IPS-20b (cell line): Measurements from ENCODE around the gene TMEM97.

ENCODE experiments used
- H3K27ac ChIP-seq: one replicate; pipeline ENCODE4 v1.5.1; 2013; ENCODE audit warnings: low read length
- H3K27me3 ChIP-seq: 2 replicates; pipeline ENCODE4 v1.6.1; 2013; ENCODE audit warnings: mild to moderate bottlenecking, low read length, inconsistent platforms; ENCODE audit not compliant: insufficient read depth
- H3K36me3 ChIP-seq: 2 replicates; pipeline ENCODE4 v1.6.1; 2013; ENCODE audit warnings: low read depth, mild to moderate bottlenecking, inconsistent platforms, low read length, moderate library complexity; ENCODE audit not compliant: insufficient read depth
- H3K4me1 ChIP-seq: 2 replicates; pipeline ENCODE4 v1.6.1; 2013; ENCODE audit warnings: mild to moderate bottlenecking, control low read depth, inconsistent platforms, low read length, moderate library complexity; ENCODE audit not compliant: insufficient read depth
- H3K4me3 ChIP-seq: 2 replicates; pipeline ENCODE4 v1.5.1; 2013; ENCODE audit warnings: mild to moderate bottlenecking, low read length, inconsistent platforms
- H3K9ac ChIP-seq: 2 replicates; pipeline ENCODE4 v1.6.1; 2013; ENCODE audit warnings: low read depth, mild to moderate bottlenecking, inconsistent platforms, low read length, moderate library complexity
- H3K9me3 ChIP-seq: 2 replicates; pipeline ENCODE4 v1.6.1; 2013; ENCODE audit warnings: mild to moderate bottlenecking, low read depth, low read length, inconsistent platforms; ENCODE audit not compliant: insufficient read depth

TMEM97 gene

GRCh38 chr17:28341516-28341915 lies 22.5 kb downstream of the TMEM97 start:
- Histone ChIP-seq H3K36me3 (peaks cover 66% of the 10 kb centered on the region), H3K9ac (no peak overlapping the region), H3K4me3 (no peak overlapping the region)

DNA sequence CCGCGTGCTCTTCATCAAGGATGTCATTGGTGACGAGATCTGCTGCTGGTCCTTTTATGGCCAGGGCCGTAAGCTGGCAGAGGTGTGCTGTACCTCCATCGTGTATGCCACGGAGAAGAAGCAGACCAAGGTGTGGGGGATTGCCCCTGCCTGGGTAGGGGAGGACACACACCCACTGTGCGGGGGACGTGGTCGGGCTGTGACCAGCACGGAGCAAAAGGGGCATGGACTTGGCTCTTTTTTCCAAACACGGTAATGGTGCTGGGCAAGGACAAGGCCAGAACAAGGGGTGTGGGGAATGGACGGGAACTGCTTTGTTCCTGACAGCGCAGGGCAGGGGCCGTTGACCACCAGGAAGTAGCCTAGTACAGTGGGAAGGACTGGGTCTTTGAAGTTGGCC lies 23.3 kb downstream of the TMEM97 start:
- H3K27me3 ChIP-seq: no peaks in the 10 kb centered on the region
- no peak overlapping the region for H3K27ac ChIP-seq
- H3K9me3 ChIP-seq: no peaks in the 10 kb centered on the region
- H3K36me3 ChIP-seq: peaks cover 74% of the 10 kb centered on the region
- H3K4me3 ChIP-seq: no peak overlapping the region
- H3K9ac ChIP-seq: no peak overlapping the region
- H3K4me1 ChIP-seq: peaks cover 9% of the 10 kb centered on the region

More at GRCh38 chr17:28341516-28341915, 22.5 kb downstream of the TMEM97 start:
- Histone ChIP-seq H3K9me3 (no peaks in the 10 kb centered on the region), H3K27ac (no peak overlapping the region), H3K27me3 (no peaks in the 10 kb centered on the region), H3K4me1 (peaks cover 12% of the 10 kb centered on the region)

GRCh38 chr17:28343491-28343932 lies 24.5 kb downstream of the TMEM97 start:
- no peaks in the 10 kb centered on the region for H3K27me3 ChIP-seq
- no peak overlapping the region for H3K4me3 ChIP-seq
- peaks cover 86% of the 10 kb centered on the region for H3K36me3 ChIP-seq
- peaks cover 9% of the 10 kb centered on the region for H3K4me1 ChIP-seq
- H3K9me3 ChIP-seq: no peaks in the 10 kb centered on the region
- H3K9ac ChIP-seq: no peak overlapping the region
- no peak overlapping the region for H3K27ac ChIP-seq

- no peaks in the 10 kb centered on the region for H3K27me3 ChIP-seq
- H3K9ac ChIP-seq: no peak overlapping the region
- no peak overlapping the region for H3K27ac ChIP-seq
- no peaks in the 10 kb centered on the region for H3K9me3 ChIP-seq
- H3K4me3 ChIP-seq: no peak overlapping the region
- H3K4me1 ChIP-seq: peaks cover 9% of the 10 kb centered on the region
- H3K36me3 ChIP-seq: peaks cover 91% of the 10 kb centered on the region
Measured at GRCh38 chr17:28344011-28344410, 25.0 kb downstream of the TMEM97 start.

DNA sequence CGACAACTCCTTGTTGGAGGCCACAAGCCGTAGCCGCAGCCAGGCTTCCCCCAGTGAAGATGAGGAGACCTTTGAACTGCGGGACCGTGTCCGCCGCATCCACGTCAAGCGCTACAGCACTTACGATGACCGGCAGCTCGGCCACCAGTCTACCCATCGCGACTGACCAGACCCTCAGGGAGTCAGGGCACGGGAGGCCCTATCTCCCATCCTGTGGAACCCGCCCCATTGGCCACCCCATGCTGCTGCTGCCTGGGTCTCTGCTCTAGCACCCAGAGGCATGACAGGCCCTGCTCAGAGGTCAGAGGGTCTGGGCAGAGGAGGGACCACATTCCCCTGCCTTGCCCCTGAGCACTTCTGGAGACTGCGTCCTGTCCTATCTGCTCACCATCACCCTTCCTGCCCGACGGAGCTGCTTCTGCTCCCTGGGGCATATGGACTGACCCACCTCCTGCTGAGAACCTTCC lies 25.5 kb downstream of the TMEM97 start:
- H3K4me3 ChIP-seq: no peak overlapping the region
- no peaks in the 10 kb centered on the region for H3K27me3 ChIP-seq
- H3K9ac ChIP-seq: no peak overlapping the region
- H3K4me1 ChIP-seq: peaks cover 9% of the 10 kb centered on the region
- H3K36me3 ChIP-seq: peaks cover 92% of the 10 kb centered on the region
- no peaks in the 10 kb centered on the region for H3K9me3 ChIP-seq
- H3K27ac ChIP-seq: no peak overlapping the region

DNA sequence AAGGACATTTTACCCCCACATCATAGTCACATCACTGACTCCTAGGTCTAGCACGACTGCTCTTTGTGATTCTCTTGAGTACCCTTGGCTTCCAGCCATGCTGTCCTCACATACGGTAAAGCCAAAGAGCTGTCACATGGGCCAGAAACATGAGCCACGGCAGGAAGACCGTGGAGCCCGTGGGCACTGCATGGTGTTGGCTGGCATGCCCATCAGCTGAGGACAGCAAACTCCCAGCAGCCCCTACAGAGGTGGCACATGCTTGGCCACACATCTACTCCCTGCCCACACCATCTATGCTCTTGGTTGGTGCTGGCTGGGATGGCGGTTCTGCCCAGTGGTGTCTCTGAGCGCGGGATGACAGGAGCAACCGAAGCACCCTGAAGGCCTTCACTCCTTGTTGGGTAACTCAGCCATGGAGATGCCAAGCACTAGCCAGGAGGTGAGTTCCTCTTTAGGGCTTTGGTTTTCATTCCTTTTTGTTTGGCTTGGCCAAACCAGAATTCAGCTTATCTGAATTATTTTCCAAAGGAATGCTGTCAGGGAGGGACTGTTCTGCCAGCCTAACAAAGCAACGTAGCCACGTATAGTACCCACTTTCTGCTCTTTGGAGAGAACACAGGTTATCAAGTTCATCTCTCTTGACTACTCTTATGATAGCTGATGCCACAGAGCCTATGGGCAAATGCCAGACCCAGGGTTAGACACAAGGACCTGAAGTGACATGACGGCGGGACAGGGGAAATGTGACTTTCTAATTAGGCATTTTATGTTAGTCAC lies 26.6 kb downstream of the TMEM97 start:
- Histone ChIP-seq H3K27ac (no peak overlapping the region), H3K9me3 (no peaks in the 10 kb centered on the region), H3K4me1 (peaks cover 9% of the 10 kb centered on the region), H3K9ac (no peak overlapping the region), H3K4me3 (no peak overlapping the region), H3K27me3 (no peaks in the 10 kb centered on the region), H3K36me3 (peaks cover 97% of the 10 kb centered on the region)

DNA sequence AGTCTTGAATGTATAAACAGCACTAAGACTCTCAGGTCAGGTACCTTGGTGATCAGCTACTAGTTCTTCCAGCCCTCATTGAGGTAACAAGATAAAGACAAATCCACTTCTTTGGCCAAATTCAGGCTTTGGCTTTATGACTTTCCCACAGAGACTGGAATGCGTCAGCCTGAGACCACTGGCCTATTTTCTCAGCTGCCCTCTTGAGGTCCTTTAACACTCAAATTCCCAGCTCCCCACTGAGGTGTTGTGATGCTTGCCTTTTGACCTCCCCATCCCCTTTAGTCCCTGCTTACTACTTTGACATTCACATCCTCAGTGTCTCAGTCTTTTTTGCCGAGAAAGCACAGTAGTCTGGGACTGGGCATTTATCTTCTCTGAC lies 27.2 kb downstream of the TMEM97 start:
- Histone ChIP-seq H3K4me1 (peaks cover 9% of the 10 kb centered on the region), H3K27ac (no peak overlapping the region), H3K4me3 (no peak overlapping the region), H3K27me3 (no peaks in the 10 kb centered on the region), H3K9me3 (no peaks in the 10 kb centered on the region), H3K36me3 (peaks cover 97% of the 10 kb centered on the region), H3K9ac (no peak overlapping the region)

GRCh38 chr17:28346746-28347246 lies 27.8 kb downstream of the TMEM97 start:
- no peak overlapping the region for H3K27ac ChIP-seq

GRCh38 chr17:28347261-28347891 lies 28.4 kb downstream of the TMEM97 start:
- Histone ChIP-seq H3K27me3 (no peaks in the 10 kb centered on the region), H3K27ac (no peak overlapping the region), H3K9ac (no peak overlapping the region), H3K9me3 (no peaks in the 10 kb centered on the region), H3K4me1 (peaks cover 9% of the 10 kb centered on the region), H3K4me3 (no peak overlapping the region), H3K36me3 (peaks cover 96% of the 10 kb centered on the region)

More at GRCh38 chr17:28346746-28347246, 27.8 kb downstream of the TMEM97 start:
- H3K4me1 ChIP-seq: peaks cover 9% of the 10 kb centered on the region
- H3K36me3 ChIP-seq: peaks cover 97% of the 10 kb centered on the region
- H3K27me3 ChIP-seq: no peaks in the 10 kb centered on the region
- H3K9ac ChIP-seq: no peak overlapping the region
- no peak overlapping the region for H3K4me3 ChIP-seq
- H3K9me3 ChIP-seq: no peaks in the 10 kb centered on the region

- no peaks in the 10 kb centered on the region for H3K9me3 ChIP-seq
Measured at GRCh38 chr17:28348979-28349378, 30.0 kb downstream of the TMEM97 start.

GRCh38 chr17:28350271-28350670 lies 31.3 kb downstream of the TMEM97 start:
- no peak overlapping the region for H3K27ac ChIP-seq
- peaks cover 97% of the 10 kb centered on the region for H3K36me3 ChIP-seq
- H3K9me3 ChIP-seq: no peaks in the 10 kb centered on the region

More at GRCh38 chr17:28348979-28349378, 30.0 kb downstream of the TMEM97 start:
- Histone ChIP-seq H3K9ac (no peak overlapping the region), H3K4me1 (peaks cover 9% of the 10 kb centered on the region), H3K27ac (no peak overlapping the region), H3K36me3 (peaks cover 97% of the 10 kb centered on the region), H3K27me3 (no peaks in the 10 kb centered on the region), H3K4me3 (no peak overlapping the region)

More at GRCh38 chr17:28350271-28350670, 31.3 kb downstream of the TMEM97 start:
- Histone ChIP-seq H3K27me3 (no peaks in the 10 kb centered on the region), H3K4me1 (peaks cover 9% of the 10 kb centered on the region), H3K4me3 (no peak overlapping the region), H3K9ac (no peak overlapping the region)
